ENCODE results near the gene MAPK14.
A peak's percentile ranks its signal among the peaks of the same experiment; 100 is the strongest.
"Not testable (repeated sequence)": the region's sequence is repeated elsewhere in the genome, so short reads cannot be mapped to it uniquely, and the experiment has no call there.

The MAPK14 gene

DNA sequence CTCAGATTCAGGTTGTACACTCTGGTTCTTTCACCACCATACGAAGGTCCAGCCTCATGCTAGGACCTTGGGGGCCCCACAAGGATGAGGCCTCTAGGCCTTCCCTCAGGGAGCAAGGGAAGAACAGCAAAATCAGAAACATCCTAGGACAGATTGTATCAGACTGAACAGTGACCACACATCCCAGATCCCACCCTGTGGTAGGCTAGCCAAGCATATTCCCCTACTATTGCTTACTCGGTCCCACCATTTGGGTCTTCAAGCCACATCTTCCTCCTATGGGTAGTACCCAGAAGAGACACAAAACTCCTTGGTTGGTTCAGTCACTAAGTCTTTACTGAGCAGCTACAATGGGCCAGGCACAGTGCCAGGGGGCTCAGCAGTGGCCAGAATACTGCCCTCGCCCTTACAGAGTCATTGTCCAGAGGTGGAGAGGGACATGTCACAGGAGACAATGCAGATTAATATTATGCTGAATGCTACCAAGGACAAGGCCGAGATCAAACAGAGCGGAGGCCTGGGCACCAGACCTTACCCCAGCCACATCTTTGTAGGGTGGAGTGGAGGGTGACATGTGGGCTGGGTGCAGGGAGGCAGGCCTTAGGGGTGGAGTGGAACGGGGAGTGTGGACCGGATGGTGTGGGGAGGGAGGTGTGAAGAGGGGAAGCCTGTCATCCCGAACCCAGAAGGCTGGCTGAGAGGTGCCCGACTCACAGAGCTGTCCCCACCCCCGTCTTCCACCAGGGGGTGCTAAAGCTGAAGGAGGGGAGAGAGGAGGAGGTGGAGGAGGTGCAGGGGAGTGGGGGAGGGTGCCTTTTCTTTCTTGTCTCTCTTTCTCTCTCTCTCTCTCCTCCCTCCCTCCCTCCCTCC, 95.9 kb downstream of the MAPK14 start:
- DNase-seq (ENCODE audit: low read depth): peak; percentile 84

DNA sequence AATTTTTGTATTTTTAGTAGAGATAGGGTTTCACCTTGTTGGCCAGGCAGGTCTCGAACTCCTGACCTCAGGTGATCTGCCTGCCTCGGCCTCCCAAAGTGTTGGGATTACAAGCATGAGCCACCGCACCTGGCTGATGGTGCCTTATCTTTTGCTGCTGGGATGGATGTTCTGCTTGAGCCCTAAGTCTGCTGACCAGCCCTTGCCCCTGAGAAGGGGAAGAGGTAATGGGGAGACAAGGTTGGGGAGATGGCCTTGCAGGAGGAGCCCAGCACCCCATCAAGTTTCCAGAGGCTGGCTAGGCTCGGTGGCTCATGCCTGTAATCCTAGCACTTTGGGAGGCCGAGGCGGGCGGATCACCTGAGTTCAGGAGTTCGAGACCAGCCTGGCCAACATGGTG, 96.7 kb downstream of the MAPK14 start:
- DNase-seq (ENCODE audit: low read depth): not testable (repeated sequence)

GRCh38 chr6:36124881-36125280, 97.3 kb downstream of the MAPK14 start:
- no peak for DNase-seq (ENCODE audit: low read depth)

DNA sequence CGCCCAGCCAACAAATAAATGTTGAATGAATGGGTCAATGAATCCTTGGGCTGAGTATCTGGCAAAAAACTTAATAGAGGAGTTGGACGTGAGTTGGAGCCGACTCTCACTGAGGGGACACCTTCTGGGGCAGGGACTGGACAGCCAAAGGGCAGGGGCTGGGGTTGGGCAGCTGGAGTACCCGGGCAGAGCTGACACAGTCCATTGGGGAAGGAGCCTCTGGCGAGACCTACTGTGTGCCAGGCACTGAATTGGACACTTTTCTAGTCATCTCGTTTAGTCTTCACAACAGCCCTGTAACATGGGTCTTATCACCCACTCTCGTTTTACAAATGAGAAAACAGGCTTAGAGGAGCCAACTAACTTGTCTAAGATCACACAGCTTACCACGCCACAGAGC, 98.0 kb downstream of the MAPK14 start:
- DNase-seq (ENCODE audit: low read depth): no peak

GRCh38 chr6:36126121-36126520, 98.5 kb downstream of the MAPK14 start:
- no peak for DNase-seq (ENCODE audit: low read depth)

DNA sequence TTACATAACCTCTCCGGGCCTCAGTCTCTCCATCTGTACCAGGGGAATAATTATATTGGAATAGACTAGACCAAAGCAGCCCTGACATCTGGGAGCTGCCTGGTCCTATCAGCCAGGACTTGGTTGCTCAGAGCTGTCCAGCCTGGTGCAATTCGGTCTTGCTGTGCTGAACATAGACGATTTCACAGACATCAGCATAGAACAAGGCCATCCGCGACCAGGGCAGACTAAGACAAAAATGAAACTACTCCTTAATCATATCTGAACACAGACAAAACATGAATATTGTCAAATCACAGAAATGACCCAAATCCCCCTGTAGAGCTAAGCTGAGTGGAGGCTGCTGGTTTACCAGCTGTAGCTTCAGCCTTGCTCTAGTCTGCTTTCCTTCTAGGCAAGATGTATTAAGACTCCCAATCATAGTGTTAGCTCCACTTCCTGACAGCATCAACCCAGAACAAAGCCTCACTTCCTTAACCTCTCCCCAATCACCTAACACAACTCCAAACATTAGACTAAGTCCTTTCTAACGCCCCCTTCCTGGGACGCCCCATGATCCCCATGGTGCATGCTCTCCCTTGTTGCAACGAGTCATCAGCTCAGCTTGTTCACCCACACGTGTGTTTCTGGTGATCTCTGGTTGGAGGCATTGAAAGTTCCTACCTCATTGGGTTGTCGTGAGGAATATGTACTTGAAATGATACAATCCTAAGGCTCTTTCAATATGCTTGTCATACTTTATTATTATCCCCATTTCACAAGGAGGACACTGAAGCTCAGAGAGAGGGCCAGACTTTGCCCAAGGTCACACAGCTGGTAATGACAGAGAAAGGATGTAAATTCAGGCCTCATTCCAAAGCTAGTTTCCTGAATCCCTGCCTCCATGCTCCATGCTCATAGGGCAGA, 99.2 kb downstream of the MAPK14 start:
- DNase-seq (ENCODE audit: low read depth): no peak

DNA sequence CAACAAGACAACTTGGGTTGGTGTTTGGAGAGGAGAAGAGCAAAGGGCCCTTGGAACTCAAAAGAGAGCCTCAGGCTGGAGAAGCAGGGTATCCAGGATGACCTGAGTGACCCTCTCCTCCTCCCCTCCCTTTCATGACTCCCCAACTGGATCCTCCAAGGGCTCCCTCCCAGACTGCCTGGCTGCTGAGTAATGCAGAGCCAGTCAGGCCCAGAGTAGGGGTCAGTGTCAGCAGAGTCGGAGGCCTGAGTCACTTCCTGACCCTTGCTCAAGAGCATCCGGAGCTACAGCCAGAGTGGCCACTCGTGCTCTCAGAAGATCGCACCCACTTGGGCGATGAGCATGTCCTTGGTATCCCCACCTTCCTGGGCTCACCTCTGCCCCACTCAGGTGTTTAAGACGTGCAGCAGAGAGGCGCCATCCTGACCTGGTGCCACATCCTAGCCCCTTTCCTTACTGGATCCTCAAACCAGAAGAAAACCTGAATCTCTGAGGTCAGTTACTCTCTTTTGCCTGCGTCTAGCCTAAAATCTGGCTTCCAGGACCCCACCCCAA, 99.9 kb downstream of the MAPK14 start:
- DNase-seq (ENCODE audit: low read depth): no peak

GRCh38 chr6:36128073-36128472, 100.5 kb downstream of the MAPK14 start:
- no peak for DNase-seq (ENCODE audit: low read depth)

- no peak for DNase-seq (ENCODE audit: low read depth)
Observed at GRCh38 chr6:36128793-36129192, 101.2 kb downstream of the MAPK14 start.

- DNase-seq (ENCODE audit: low read depth): not testable (repeated sequence)
Observed at GRCh38 chr6:36129334-36129733, 101.7 kb downstream of the MAPK14 start.

DNA sequence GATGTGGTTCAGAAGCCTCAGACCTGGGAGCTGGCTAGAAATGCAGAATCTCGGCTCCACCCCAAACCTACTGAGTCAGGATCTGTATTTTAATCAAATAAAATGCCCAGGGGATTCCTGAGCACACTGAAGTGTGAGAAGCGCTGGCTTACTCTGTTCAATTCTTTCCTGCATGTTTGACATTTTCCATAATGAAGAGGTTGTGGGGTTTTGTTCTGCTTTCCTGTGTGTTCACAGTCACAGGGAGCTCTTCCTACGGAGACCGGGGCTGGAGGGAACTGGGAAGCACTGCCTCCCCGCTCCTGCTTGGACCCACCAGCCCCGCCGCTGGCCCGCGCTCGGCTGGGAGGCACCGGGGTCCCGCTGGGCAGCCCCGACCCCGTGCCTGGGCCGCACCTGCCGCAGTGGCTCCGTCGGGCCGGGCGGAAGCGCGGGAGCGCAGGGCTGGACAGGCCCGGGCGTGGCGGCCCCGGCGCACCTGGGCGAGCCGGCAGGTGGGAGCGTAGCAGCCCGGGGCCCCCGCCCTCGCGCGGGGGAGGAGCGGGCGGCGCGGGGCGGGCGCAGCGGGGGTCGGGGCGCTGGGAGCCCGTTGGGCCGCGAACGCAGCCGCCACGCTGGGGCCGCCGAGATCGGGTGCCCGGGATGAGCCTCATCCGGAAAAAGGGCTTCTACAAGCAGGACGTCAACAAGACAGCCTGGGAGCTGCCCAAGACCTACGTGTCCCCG, 102.5 kb downstream of the MAPK14 start, which contains the start of gene MAPK13:
Gene MAPK13 (plus strand): TSS at position 573 of the 726 bp plus-strand sequence. CDS start 70 bp downstream, at position 643.
- DNase-seq (ENCODE audit: low read depth): no peak

- peak; percentile 50 for DNase-seq (ENCODE audit: low read depth)
Observed at GRCh38 chr6:36130667-36131510, 103.3 kb downstream of the MAPK14 start.

DNA sequence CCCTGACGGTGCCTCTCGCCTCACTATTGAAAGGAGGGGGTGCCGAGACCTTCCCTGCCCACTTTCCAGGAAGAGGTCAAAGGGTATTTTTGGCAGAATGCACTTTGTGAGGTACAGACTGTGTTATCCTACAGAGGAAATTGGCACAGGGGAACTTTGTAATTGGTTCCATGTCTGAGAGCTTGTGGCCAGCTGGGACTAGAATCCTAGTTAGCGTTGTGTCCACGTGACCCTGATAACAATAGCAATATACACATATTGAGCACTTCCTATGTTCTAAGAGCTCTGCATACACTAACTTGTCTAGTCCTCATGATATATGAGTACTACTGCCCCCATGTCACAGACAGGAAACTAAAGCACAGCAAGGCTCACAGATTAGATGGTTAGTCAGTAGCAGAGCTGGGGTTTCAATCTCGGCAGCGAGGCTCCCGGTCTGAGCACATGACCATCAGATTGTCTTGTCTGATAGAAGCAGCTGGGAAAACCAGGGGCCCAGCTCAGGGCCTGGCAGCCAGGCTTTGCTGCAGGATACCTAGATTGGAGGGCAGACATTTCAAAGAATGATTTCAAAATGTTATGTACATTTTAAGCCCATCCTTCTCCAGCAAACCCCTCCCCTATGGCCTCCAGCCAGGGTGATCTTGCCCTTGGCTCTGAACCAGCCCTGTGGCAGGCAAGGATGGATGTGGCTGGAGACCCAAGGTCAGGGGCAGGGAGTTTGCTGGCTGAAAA, 104.1 kb downstream of the MAPK14 start:
- DNase-seq (ENCODE audit: low read depth): no peak

DNA sequence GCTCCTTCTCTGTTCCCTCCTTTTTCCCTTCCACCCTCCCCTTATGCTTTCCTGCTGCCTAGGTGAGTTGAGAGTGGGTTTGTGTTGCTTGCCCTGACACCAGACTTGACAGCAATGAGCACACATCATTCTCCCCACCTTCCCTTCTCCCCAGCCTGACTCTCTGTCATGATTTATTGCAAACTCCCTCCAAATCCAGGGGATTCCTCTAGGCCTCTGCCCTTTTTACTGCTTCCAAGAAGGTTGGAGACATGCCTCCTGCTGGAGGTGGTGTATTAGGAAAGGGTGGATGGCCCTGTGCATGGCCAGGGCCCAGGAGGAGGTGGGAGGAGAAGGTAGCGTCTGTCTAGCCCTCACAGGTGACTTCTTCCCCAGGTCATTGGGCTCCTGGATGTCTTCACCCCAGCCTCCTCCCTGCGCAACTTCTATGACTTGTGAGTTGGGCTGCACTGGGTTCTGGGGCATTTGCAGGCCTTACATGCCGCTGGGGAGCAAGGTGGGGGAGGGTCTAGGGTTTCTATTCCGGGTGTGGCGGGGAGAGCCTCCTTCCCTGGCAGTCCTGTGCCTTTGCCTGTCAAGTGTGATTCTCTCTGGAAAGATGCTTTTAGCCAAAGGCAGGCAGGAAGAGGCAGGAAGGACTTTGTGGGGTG, 104.8 kb downstream of the MAPK14 start:
- no peak for DNase-seq (ENCODE audit: low read depth)

DNA sequence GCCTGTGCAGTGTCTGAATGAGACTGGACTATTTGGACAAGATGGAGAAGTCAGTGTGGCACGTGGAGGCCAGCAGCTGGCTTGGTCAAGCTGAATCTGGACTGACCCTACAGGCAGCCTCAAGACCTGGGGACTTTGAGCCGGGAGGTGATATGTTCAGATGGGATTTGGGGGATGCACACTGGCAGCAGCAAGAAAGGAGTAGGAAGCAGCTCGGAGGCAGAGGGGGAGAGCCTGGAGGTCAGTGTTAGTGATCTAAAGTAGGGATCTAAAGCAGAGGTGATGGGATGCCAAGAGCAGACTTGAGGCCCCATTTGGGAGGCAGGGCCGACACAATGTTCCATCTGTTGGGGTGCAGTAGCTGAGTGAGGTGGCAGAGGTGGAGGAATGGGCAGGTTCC, 105.5 kb downstream of the MAPK14 start:
- no peak for DNase-seq (ENCODE audit: low read depth)

DNA sequence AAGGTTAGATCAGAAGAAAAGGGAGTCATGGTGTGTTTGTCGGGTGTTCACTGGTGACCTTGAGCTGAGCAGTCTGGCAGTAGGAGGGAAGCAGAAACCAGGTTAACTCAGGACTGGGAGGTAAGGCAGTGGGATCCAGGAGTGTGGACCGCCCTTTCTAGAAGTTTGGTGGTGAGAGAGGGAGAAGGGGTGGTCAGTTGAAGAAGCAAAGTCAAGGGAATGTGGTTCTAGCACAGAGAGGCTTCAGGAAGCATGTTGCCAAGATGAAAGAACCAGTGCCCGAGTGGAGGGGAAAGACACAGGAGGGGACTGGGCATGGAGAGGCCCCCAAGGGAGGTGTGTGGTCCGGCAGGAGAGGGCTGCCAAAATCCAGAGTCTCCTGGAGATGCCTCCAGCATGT, 106.3 kb downstream of the MAPK14 start:
- no peak for DNase-seq (ENCODE audit: low read depth)

DNA sequence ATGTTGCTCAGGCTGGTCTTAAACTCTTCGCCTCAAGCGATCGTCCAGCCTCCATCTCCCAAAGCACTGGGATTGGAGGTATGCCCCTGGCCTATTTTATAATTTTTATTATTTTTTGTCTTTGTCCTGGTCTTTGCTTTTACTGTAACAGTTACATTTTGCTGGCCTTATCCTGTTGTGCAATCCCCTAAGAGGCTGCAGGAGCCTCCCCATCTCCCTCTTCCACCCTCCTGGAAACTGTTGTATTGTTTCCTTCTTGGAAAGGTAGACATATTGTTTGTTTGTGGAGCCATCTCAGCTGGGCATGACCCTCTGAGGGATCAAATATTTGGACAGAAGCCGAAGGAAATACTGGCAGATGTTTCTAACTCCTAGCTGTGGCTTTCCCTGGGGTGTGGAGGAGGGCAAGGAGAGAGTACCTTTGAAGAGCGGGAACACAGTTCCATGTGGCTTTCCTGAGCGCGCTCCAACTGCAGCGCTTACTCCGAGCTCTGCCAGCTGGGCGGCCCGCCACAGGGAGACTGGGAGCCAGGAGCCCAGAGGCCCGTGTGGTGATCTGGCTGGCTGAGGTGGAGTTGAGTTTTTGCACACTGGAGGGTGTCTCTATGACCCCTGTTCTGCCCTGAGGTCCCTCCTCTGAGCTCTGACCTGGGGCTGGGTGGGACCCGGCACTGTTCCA, 107.6 kb downstream of the MAPK14 start:
- DNase-seq (ENCODE audit: low read depth): no peak

DNA sequence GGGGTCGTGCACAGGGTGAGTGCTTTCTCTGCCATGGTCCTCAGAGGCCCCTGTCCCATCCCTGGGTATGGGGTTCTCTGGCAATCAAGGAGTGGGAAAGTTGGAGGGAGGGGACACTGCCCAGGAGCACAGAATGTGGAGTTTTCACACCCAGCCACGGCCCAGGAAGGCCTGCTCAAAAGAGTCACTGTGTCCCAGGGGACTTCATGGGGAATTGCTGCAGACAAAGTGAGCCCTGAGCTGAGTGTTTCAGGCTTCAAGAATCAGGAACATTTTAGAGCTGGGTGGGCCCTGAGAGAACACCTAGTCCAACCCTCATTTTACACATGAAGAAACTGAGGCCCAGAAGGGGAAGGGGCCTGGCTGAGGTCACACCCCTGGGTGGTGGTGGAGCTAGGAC, 108.4 kb downstream of the MAPK14 start:
- DNase-seq (ENCODE audit: low read depth): no peak

DNA sequence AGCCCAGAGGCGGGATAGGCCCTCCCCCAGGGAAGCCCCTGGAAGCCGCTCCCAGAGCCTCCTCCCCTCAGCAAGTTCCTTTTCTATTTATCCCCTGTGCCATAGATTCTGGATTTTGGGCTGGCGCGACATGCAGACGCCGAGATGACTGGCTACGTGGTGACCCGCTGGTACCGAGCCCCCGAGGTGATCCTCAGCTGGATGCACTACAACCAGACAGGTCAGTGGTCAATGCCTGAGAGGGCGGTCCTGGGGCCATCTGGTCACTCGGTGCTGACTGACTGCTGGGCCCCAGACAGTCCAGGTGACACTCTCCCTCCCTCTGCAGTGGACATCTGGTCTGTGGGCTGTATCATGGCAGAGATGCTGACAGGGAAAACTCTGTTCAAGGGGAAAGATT, 108.9 kb downstream of the MAPK14 start:
- DNase-seq (ENCODE audit: low read depth): no peak
